Neural cell (in vitro differentiated cells): ENCODE results near the gene ZNF496.

Source experiments
- EP300 ChIP-seq: fragments of 450-650 bp; conservative IDR thresholded peaks from 2 replicates; pipeline ENCODE4 v1.6.1; 2014; ENCODE audit warnings: antibody characterized with exemption, mild to moderate bottlenecking, moderate library complexity; ENCODE audit not compliant: poor library complexity, severe bottlenecking
- EZH2 ChIP-seq: fragments of 200-600, 300-800 bp; shearing (Covaris generic), sonication (generic); IDR thresholded peaks from 2 replicates; pipeline ENCODE4 v1.6.1; 2014; ENCODE audit warnings: antibody characterized with exemption, low read length, borderline replicate concordance, mild to moderate bottlenecking; ENCODE audit not compliant: insufficient read depth, poor library complexity, severe bottlenecking
- MXI1 ChIP-seq: fragments of 450-650 bp; conservative IDR thresholded peaks from 2 replicates; pipeline ENCODE4 v1.6.1; 2014; ENCODE audit warnings: antibody characterized with exemption, mild to moderate bottlenecking; ENCODE audit not compliant: poor library complexity, severe bottlenecking
- POLR2AphosphoS5 ChIP-seq: IDR thresholded peaks from 2 replicates; pipeline ENCODE4 v1.6.1; 2012
- RAD21 ChIP-seq: fragments of 450-650 bp; conservative IDR thresholded peaks from 2 replicates; pipeline ENCODE4 v1.6.1; 2014; ENCODE audit warnings: antibody characterized with exemption, mild to moderate bottlenecking, moderate library complexity
- REST ChIP-seq: IDR thresholded peaks from 2 replicates; pipeline ENCODE4 v1.6.1; 2012; ENCODE audit warnings: borderline replicate concordance
- SMC3 ChIP-seq: fragments of 450-650 bp; conservative IDR thresholded peaks from 2 replicates; pipeline ENCODE4 v1.6.1; 2014; ENCODE audit warnings: antibody characterized with exemption, mild to moderate bottlenecking, moderate library complexity; ENCODE audit not compliant: poor library complexity
- TAF1 ChIP-seq: IDR thresholded peaks from 2 replicates; pipeline ENCODE4 v1.6.1; 2012; ENCODE audit warnings: low read depth
- TF ChIP-seq, protein P1 (sequence below): fragments of 450-650 bp; IDR thresholded peaks from 2 replicates; pipeline ENCODE4 v1.5.1; 2014; ENCODE audit warnings: antibody characterized with exemption, mild to moderate bottlenecking, moderate library complexity; ENCODE audit not compliant: poor library complexity, severe bottlenecking

DNA sequence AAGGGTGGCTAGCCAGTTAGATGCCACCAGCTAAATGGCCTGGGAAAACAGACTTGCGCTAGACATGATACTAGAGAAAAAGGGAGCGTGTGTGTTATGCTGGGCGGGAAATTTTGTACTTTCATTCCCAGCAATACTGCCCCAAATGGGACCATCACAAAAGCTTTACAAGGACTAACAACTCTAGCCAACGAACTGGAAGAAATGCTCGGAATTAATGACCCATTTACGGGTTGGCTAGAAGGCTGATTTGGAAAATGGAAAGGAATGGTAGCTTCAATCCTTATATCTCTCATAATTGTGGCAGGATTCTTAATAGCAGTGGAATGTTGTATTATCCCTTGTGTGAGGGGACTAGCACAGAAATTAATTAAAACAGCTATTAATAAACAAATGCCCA lies 27.9 kb upstream of the ZNF496 start:
- TF ChIP-seq, protein P1, sequence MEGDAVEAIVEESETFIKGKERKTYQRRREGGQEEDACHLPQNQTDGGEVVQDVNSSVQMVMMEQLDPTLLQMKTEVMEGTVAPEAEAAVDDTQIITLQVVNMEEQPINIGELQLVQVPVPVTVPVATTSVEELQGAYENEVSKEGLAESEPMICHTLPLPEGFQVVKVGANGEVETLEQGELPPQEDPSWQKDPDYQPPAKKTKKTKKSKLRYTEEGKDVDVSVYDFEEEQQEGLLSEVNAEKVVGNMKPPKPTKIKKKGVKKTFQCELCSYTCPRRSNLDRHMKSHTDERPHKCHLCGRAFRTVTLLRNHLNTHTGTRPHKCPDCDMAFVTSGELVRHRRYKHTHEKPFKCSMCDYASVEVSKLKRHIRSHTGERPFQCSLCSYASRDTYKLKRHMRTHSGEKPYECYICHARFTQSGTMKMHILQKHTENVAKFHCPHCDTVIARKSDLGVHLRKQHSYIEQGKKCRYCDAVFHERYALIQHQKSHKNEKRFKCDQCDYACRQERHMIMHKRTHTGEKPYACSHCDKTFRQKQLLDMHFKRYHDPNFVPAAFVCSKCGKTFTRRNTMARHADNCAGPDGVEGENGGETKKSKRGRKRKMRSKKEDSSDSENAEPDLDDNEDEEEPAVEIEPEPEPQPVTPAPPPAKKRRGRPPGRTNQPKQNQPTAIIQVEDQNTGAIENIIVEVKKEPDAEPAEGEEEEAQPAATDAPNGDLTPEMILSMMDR, result no peak
- TF ChIP-seq REST (no peak), TAF1 (no peak), POLR2AphosphoS5 (no peak), EP300 (no peak), EZH2 (no peak), RAD21 (no peak), MXI1 (no peak), SMC3 (no peak)
